Smooth muscle cell (in vitro differentiated cells): ENCODE results near the gene DGKZ. TPM values are rescaled to one million over a fixed set of nuclear protein-coding genes. Genes with fewer than 3 reads are reported as not detected.

Experiments used
- DNase-seq: peaks from one replicate; lab custom pipeline; 2025; ENCODE audit not compliant: unreplicated experiment; lab: John Stamatoyannopoulos, UW
- H2AFZ ChIP-seq: fragments of 200-600 bp; sonication (generic); 2 replicates; pipeline ENCODE4 v1.6.0; 2016; ENCODE audit warnings: antibody characterized with exemption, low read depth, mild to moderate bottlenecking
- H3F3A ChIP-seq: fragments of 200-600 bp; sonication (generic); 2 replicates; pipeline ENCODE4 v1.6.0; 2017; ENCODE audit warnings: antibody characterized with exemption, low read depth
- H3K27ac ChIP-seq: fragments of 200-600 bp; sonication (generic); 2 replicates; pipeline ENCODE4 v1.5.1; 2016; ENCODE audit warnings: low read depth, mild to moderate bottlenecking
- H3K27me3 ChIP-seq: fragments of 200-600 bp; sonication (generic); 2 replicates; pipeline ENCODE4 v1.6.1; 2016; ENCODE audit warnings: low read depth, mild to moderate bottlenecking
- H3K36me3 ChIP-seq: fragments of 200-600 bp; sonication (generic); 2 replicates; pipeline ENCODE4 v1.5.1; 2016; ENCODE audit warnings: low read depth
- H3K4me1 ChIP-seq: fragments of 200-600 bp; sonication (generic); 2 replicates; pipeline ENCODE4 v1.5.1; 2016; ENCODE audit warnings: low read depth
- H3K4me2 ChIP-seq: fragments of 200-600 bp; sonication (generic); 2 replicates; pipeline ENCODE4 v1.6.0; 2016; ENCODE audit warnings: mild to moderate bottlenecking
- H3K4me3 ChIP-seq: fragments of 200-600 bp; sonication (generic); 2 replicates; pipeline ENCODE4 v1.5.1; 2016; ENCODE audit warnings: mild to moderate bottlenecking
- H3K79me2 ChIP-seq: fragments of 200-600 bp; sonication (generic); 2 replicates; pipeline ENCODE4 v1.6.0; 2016; ENCODE audit warnings: low read depth, mild to moderate bottlenecking
- H3K9ac ChIP-seq: fragments of 200-600 bp; sonication (generic); 2 replicates; pipeline ENCODE4 v1.6.0; 2016; ENCODE audit warnings: low read depth
- H3K9me3 ChIP-seq: fragments of 200-600 bp; sonication (generic); replicated peaks from 2 replicates; pipeline ENCODE4 v1.5.1; 2016; ENCODE audit warnings: low read depth
- H4K20me1 ChIP-seq: fragments of 200-600 bp; sonication (generic); 2 replicates; pipeline ENCODE4 v1.6.0; 2016; ENCODE audit warnings: low read depth
- WGBS: methylation state at CpG from one replicate; pipeline ENCODE4 v1.1.7; 2016; ENCODE audit warnings: low lambda C conversion rate; 5-methylcytosine and 5-hydroxymethylcytosine counted together
- polyA plus RNA-seq: library from polyadenylated mRNA; unstranded; fragments of >200 nt; fragmentation: Nextera tagmentation; extraction: Ambion mirVana; gene quantifications from 2 replicates; pipeline ENCODE4 v1.2.1, GENCODE V29; 2016
- total RNA-seq: library from RNA; depleted of rRNA; stranded (reverse); fragments of >200 nt; gene quantifications from 2 replicates; pipeline ENCODE4 v1.2.3, GENCODE V29; 2014
- TF ChIP-seq, protein P1 (sequence below): fragments of 200-600 bp; sonication (generic); IDR thresholded peaks from 2 replicates; pipeline ENCODE4 v1.5.1; 2017; ENCODE audit warnings: borderline replicate concordance, mild to moderate bottlenecking, antibody characterized with exemption; ENCODE audit not compliant: insufficient read depth, poor library complexity, severe bottlenecking

The DGKZ gene
- total and polyA plus RNA-seq, 2 experiments from 2014 or later = 30.7 to 42.1 TPM

DNA sequence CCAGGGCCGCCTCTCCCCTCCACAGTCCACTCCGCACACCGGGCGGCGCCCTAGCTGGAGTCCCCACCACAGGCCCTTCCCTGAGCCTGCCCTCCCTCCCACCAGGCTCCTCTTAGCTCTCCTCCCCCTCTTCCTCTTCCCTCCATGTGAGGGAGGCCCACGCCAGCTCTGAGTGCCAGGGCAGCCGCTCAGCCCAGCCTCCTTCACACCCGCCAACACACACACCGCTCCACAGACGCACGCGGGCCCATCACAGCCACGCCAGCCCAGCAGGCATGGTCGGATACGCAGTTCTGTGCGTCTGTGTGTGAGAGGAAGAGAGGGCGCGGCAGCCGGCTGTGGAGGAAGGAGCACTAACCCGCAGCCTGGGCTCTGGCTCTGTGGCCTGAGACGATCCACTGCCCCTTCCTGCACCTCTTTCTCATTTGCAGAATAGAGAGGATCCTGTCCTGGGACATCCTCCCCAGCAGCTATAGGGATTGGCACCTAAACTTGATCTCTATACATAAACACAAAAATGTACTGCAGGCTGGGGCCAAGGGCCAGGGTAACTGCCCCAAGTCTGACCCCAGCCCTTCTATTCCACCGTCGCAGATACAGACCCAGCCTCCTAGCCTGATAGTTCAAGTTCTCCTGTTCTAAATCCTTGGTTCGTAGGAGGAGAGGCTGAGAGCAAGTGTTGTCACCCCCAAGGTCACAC is 40.8 kb downstream of the DGKZ start:
- no peak overlapping the region for H3K4me2 ChIP-seq
- H3K9ac ChIP-seq = no peak overlapping the region
- H2AFZ ChIP-seq = no peak overlapping the region
- DNase-seq = no peak
- H3K4me1 ChIP-seq = peaks cover 18% of the 10 kb centered on the region
- no peak overlapping the region for H3K27ac ChIP-seq
- H3K9me3 ChIP-seq = no peaks in the 10 kb centered on the region
- no peak overlapping the region for H3K4me3 ChIP-seq
- TF ChIP-seq, protein P1, sequence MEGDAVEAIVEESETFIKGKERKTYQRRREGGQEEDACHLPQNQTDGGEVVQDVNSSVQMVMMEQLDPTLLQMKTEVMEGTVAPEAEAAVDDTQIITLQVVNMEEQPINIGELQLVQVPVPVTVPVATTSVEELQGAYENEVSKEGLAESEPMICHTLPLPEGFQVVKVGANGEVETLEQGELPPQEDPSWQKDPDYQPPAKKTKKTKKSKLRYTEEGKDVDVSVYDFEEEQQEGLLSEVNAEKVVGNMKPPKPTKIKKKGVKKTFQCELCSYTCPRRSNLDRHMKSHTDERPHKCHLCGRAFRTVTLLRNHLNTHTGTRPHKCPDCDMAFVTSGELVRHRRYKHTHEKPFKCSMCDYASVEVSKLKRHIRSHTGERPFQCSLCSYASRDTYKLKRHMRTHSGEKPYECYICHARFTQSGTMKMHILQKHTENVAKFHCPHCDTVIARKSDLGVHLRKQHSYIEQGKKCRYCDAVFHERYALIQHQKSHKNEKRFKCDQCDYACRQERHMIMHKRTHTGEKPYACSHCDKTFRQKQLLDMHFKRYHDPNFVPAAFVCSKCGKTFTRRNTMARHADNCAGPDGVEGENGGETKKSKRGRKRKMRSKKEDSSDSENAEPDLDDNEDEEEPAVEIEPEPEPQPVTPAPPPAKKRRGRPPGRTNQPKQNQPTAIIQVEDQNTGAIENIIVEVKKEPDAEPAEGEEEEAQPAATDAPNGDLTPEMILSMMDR = no peak
- WGBS = 53% methylated on average over 23 of the region's 24 CpGs
- H3K27me3 ChIP-seq = peaks cover 34% of the 10 kb centered on the region
- H3F3A ChIP-seq = no peaks in the 10 kb centered on the region
- H3K36me3 ChIP-seq = no peaks in the 10 kb centered on the region
- H3K79me2 ChIP-seq = no peaks in the 10 kb centered on the region
- H4K20me1 ChIP-seq = peaks cover 23% of the 10 kb centered on the region

GRCh38 chr11:46388619-46389449 is 41.6 kb downstream of the DGKZ start:
- H2AFZ ChIP-seq = no peak overlapping the region
- TF ChIP-seq, protein P1 = no peak
- DNase-seq = no peak
- peaks cover 25% of the 10 kb centered on the region for H4K20me1 ChIP-seq
- H3K9ac ChIP-seq = no peak overlapping the region
- no peaks in the 10 kb centered on the region for H3F3A ChIP-seq
- H3K79me2 ChIP-seq = no peaks in the 10 kb centered on the region
- H3K4me2 ChIP-seq = peak overlapping the region; percentile 91
- no peaks in the 10 kb centered on the region for H3K36me3 ChIP-seq
- peak overlapping the region; percentile 55 for H3K4me3 ChIP-seq
- H3K9me3 ChIP-seq = no peaks in the 10 kb centered on the region
- H3K27me3 ChIP-seq = peaks cover 34% of the 10 kb centered on the region
- H3K27ac ChIP-seq = no peak overlapping the region
- 19% methylated on average over 17 of the region's 21 CpGs for WGBS
- peaks cover 19% of the 10 kb centered on the region for H3K4me1 ChIP-seq

GRCh38 chr11:46389450-46390330 is 42.4 kb downstream of the DGKZ start:
- TF ChIP-seq, protein P1 = peak; percentile 80
- no peaks in the 10 kb centered on the region for H3K36me3 ChIP-seq
- H2AFZ ChIP-seq = no peak overlapping the region
- no peak overlapping the region for H3K27ac ChIP-seq
- H3K4me2 ChIP-seq = peak overlapping the region; percentile 91
- peaks cover 34% of the 10 kb centered on the region for H3K27me3 ChIP-seq
- no peaks in the 10 kb centered on the region for H3K79me2 ChIP-seq
- peak; percentile 45 for DNase-seq
- no peaks in the 10 kb centered on the region for H3F3A ChIP-seq
- peak overlapping the region; percentile 55 for H3K4me3 ChIP-seq
- WGBS = 6% methylated on average over 66 of the region's 80 CpGs
- no peak overlapping the region for H3K9ac ChIP-seq
- peaks cover 19% of the 10 kb centered on the region for H3K4me1 ChIP-seq
- no peaks in the 10 kb centered on the region for H3K9me3 ChIP-seq
- H4K20me1 ChIP-seq = peaks cover 31% of the 10 kb centered on the region
